Stimulated activated CD8-positive, alpha-beta memory T cell treated with anti-CD3 and anti-CD28 coated beads, Interleukin-4, amount 100 ng/mL, for 24 hours (primary cell): ENCODE data around the gene SRP68.
"Not testable (repeated sequence)": the region's sequence is repeated elsewhere in the genome, so short reads cannot be mapped to it uniquely, and the experiment has no call there.

ENCODE experiments used
- DNase-seq: peaks from one replicate; pipeline ENCODE4 v3.0.0-alpha.2; 2020; ENCODE audit warnings: low read depth

The SRP68 gene

GRCh38 chr17:76076765-76077583 is 4.7 kb upstream of the SRP68 start:
- DNase-seq: no peak

- no peak for DNase-seq
Measured at GRCh38 chr17:76076146-76076764, 3.9 kb upstream of the SRP68 start.

- DNase-seq: no peak
Measured at GRCh38 chr17:76075364-76076145, 3.2 kb upstream of the SRP68 start.

DNA sequence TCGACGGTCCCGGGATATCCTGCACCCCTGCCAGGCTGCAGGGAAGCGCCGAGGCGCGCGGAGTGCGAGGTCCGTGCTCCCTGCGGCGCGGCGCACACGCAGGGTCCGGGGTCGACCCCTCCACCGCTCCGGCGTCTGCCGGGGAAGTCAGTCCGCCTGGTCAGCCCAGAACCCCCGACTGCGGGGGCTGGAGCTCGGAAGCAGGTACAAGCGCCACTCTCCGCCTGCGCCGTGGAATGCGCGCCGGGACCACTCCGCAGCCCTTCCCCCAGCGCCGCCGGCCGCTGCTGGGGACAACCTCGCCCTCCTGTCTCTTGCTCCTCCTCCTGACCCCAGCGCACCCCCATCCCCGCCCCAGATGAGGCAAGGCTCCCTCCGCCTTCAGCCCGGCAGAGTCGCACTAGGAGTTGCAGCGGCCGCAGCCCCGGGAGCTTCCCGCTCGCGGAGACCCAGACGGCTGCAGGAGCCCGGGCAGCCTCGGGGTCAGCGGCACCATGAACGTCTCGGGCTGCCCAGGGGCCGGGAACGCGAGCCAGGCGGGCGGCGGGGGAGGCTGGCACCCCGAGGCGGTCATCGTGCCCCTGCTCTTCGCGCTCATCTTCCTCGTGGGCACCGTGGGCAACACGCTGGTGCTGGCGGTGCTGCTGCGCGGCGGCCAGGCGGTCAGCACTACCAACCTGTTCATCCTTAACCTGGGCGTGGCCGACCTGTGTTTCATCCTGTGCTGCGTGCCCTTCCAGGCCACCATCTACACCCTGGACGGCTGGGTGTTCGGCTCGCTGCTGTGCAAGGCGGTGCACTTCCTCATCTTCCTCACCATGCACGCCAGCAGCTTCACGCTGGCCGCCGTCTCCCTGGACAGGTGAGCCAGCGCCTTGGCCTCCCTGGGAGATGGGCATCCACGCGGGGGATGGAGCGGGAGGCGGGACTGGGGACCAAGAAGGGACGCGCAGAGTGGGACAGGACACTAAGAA is 2.4 kb upstream of the SRP68 start, which contains the start of gene GALR2:
GALR2 (plus strand) TSS at position 392 of the 974 bp plus-strand sequence; CDS start at position 495, 103 bp downstream.
- no peak for DNase-seq

DNA sequence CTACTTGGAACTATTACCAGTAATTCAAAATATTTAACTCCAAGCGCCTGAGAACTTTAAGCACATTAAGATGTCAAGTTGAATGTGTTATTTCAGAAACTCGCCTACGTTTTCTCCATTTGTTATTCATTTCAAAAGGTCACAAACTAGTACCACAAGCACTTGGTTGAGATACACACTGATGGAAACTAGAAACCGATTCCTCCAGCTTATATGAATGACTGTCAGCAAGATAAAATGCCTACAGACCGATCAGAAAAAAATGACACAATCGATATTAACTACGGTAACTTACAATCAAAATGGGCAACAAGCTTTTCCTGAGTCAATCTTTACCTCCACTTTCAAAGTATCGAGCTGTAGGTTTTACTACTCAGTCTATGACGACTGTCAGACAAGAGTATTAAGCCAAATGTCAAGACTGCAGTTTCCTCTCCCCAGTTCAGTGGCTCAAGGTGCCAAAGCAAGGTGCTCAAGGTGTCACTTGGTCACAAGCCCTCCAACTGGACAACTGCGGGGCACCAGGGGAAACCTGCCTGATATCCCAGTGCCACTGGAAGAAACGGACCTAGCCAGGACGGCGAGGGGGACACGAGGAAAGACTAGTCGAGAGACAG is 678 bp downstream of the SRP68 start:
- no peak for DNase-seq

GRCh38 chr17:76065775-76066174 is 6.5 kb downstream of the SRP68 start:
- no peak for DNase-seq

DNA sequence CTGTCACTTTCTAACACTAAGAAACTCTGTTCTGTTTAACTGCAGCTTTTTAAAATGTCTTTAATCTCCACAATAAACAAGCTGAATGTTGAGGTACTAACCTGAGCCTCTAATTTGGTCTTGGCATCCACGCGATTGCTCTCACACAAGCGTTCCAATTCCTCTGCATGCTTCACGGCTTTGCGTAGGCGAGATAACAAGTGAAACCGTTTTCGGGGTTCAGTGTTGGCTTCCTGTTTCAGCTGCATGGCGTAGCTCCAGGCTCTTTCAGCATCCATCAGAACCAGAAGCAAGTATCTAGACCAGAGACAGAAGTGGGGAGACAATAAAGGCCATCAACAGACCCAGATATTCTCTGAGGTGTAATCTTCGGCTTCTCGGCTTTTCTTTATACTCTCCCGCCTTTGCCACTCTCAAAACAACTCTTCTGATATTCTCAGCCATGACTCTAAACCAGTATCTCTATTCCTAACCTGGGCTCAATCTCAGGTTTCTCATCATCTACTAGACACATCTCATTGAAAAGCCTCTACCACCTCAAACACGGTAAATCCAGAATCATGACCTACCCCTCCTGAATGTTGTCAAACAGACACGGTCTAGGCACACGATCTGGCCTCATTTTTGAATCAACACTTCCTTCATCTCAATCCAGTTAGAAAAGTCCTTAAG is 8.3 kb downstream of the SRP68 start:
- no peak for DNase-seq

DNA sequence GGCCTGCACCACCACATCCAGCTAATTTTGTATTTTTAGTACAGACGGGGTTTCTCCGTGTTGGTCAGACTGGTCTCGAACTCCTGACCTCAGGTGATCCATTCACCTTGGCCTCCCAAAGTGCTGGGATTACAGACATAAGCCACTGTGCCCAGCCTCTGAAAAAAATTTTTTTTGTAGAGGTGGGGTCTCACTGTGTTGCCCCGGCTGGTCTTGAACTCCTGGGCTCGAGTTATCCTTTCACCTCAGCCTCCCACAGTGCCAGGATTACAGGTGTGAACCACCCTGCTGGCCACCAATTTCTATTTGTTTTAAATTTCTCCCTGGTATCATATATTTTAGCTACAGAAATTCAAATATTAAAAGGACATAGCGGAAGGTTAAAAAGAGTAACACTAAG is 14.1 kb downstream of the SRP68 start:
- DNase-seq: not testable (repeated sequence)

DNA sequence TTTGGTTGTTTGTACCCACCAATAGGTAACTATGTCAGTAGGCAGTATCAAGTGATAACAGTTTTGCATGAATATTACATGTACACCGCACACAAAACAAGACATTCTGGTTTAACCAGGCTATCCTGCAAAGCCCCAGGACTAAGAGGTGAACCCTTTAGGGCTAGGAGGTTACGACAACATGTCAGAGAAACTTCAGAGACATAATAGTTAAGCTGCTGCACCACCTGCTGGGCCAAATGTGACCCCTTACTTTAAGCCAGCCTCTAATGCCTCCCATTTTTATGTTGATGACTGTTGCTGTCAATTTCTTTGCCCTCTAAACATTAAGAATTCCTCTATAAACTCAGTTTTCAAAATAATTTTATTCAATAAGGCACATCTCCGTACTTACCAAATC is 15.4 kb downstream of the SRP68 start:
- DNase-seq: no peak

- no peak for DNase-seq
Measured at GRCh38 chr17:76054112-76054476, 18.2 kb downstream of the SRP68 start.

- DNase-seq: no peak
Measured at GRCh38 chr17:76053246-76054111, 18.8 kb downstream of the SRP68 start.

GRCh38 chr17:76051561-76051960 is 20.8 kb downstream of the SRP68 start:
- DNase-seq: no peak

GRCh38 chr17:76050538-76051467 is 21.5 kb downstream of the SRP68 start:
- DNase-seq: no peak

DNA sequence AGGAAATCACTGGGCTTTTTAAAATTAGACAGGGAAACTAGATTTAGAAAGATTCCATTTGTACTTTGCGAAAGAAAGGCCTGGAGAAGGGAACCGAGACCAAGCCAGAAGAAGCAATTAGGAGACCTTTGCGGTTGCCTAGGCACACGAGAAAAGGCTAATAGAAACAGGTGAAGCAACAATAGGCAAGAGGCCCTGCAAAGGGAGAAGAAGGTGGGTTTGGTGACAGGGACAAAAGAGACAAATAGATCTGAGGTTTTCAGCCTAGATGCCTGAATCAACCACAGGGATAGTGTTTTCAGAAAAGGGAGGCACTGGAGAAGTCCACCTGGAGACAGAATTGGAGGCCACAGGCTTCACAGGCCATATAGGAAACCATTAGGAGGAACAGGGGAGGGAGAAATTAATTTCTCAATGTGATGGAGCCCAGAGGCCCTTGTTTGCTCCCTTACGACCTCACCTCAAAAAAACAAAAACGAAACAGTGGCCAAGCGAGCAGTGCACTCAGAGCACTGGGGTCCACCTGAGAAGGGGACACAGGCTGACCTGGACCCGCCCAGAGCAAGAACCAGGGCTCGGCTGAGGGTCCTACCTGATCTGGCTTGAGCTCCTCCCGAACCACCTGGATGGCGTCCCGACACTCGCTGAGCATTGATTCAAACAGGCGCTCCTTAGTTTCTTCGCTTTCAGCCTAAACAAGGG is 22.3 kb downstream of the SRP68 start:
- no peak for DNase-seq

DNA sequence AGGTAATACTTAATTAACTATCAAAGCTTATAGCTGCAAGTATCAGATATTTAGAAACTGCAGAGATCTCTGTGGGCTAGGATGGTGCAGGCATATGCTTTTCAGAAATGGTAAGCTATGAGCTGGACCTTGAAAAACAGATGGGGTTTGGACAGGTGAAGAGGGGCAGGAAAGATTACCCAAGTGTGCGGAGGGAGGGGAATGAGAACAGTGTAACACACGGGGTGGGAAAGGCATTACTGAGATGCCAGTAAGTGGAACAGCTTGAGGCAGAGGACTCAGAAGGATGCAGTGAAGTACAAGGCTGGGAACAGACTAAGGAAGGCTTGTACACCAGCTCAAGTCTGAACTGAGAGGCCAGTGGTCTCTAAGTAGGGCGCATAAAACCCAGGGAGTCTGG is 23.1 kb downstream of the SRP68 start:
- DNase-seq: no peak

DNA sequence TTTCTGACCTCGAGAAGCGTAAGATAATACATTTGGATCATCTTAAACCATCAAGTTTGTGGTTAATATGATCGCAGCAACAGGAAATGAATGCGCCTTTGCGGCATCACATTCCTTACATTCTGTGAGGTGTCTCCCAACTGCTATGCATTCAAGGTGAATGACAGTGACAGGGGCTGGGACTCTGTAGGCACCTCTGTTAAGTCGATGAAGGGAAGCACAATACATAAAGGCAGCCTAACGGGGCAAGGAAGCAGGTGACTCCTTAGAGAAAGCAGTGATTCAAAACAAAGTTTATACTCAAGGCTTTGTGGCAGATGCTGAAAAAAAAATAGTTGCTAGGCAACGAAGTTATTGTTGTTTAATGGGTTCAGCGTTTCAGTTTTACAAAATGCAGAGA is 23.6 kb downstream of the SRP68 start:
- DNase-seq: no peak

GRCh38 chr17:76048025-76048605 is 24.2 kb downstream of the SRP68 start:
- no peak for DNase-seq

DNA sequence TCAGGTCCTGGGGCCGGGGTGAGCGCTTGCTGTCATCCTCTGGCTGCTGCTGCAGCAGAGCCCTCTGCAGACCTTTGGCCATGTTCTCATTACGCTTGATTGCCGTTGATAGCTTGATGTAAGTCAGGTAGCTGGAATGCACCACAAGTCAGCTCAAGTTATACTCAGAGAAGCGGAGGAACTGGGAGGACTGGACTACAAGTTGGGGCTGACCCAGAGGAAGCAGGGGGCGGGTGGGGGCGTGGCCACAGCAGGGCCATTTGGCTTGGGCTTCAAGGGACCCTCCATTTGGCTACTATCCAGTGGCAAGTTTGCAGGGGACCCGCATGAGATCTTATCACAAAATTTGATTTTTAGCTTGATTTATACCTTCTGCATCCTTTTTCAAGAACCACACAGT is 26.3 kb downstream of the SRP68 start:
- no peak for DNase-seq
